ENCODE measurements around the gene CD99.

DNA sequence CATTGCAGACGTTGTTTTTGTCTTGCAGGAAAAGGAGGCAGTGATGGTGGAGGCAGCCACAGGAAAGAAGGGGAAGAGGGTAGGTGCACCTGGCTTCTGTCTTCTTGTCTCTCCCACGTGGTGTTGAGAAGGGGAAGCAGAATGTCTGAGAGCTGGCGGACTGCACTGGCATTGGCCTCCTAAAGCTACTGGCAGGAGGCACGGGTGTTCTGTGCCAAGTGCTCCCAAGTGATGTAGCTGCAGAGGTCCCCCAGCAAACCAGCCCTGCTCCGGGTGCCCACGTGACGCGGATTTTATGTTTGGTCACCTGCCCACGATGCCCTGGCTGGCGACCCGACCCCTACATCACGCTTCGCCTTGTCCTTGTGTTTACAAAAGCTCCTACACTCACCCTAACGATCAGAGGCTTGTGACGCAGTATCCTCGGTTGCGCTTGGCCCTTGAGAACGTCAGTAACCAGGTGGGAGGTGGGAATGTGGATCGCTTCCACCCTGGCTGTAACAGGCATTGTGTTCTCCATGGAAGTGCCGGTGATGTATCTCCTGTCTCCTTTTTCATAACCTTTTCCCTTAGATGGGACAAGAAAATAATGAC, 32.3 kb downstream of the CD99 start:
- TF ChIP-seq EZH2 (IDR thresholded peaks at IDR 0.05; ENCODE audit: borderline replicate concordance) (no peak), EZH2phosphoT487 (IDR thresholded peaks at IDR 0.05; ENCODE audit: low read depth, severe bottlenecking, unreplicated experiment) (no peak)
- TF ChIP-seq, protein P1, sequence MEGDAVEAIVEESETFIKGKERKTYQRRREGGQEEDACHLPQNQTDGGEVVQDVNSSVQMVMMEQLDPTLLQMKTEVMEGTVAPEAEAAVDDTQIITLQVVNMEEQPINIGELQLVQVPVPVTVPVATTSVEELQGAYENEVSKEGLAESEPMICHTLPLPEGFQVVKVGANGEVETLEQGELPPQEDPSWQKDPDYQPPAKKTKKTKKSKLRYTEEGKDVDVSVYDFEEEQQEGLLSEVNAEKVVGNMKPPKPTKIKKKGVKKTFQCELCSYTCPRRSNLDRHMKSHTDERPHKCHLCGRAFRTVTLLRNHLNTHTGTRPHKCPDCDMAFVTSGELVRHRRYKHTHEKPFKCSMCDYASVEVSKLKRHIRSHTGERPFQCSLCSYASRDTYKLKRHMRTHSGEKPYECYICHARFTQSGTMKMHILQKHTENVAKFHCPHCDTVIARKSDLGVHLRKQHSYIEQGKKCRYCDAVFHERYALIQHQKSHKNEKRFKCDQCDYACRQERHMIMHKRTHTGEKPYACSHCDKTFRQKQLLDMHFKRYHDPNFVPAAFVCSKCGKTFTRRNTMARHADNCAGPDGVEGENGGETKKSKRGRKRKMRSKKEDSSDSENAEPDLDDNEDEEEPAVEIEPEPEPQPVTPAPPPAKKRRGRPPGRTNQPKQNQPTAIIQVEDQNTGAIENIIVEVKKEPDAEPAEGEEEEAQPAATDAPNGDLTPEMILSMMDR (IDR thresholded peaks at IDR 0.05; ENCODE audit: poor library complexity), result no peak
